Cardiac septum (tissue), 1 donor: ENCODE measurements around the gene CCT7. TPM values are rescaled to one million over a fixed set of nuclear protein-coding genes. Genes with fewer than 3 reads are reported as not detected.
"Not testable (repeated sequence)": the region's sequence is repeated elsewhere in the genome, so short reads cannot be mapped to it uniquely, and the experiment has no call there.

Experiments
- DNase-seq: peaks from one replicate; pipeline ENCODE4 v3.0.0-alpha.2; 2020; ENCODE audit warnings: low spot score
- intact Hi-C: fragments of 100-400 bp; cut with DNase I; formaldehyde crosslinking; loops from one replicate; pipeline ENCODE4 v1.14.0; 2022
- total RNA-seq: library from RNA; stranded (reverse); fragmentation: NEBNext Ultra II Directional; extraction: Animal tissue kit (Norgen Biotek cat#: 25700); gene quantifications from one replicate; pipeline ENCODE4 v1.2.1, GENCODE V29; 2021
- donor health status: DM: no; HTN: no; CAD: no.

The CCT7 gene
- total RNA-seq, 1 donor from 2014 or later, result 186 TPM

DNA sequence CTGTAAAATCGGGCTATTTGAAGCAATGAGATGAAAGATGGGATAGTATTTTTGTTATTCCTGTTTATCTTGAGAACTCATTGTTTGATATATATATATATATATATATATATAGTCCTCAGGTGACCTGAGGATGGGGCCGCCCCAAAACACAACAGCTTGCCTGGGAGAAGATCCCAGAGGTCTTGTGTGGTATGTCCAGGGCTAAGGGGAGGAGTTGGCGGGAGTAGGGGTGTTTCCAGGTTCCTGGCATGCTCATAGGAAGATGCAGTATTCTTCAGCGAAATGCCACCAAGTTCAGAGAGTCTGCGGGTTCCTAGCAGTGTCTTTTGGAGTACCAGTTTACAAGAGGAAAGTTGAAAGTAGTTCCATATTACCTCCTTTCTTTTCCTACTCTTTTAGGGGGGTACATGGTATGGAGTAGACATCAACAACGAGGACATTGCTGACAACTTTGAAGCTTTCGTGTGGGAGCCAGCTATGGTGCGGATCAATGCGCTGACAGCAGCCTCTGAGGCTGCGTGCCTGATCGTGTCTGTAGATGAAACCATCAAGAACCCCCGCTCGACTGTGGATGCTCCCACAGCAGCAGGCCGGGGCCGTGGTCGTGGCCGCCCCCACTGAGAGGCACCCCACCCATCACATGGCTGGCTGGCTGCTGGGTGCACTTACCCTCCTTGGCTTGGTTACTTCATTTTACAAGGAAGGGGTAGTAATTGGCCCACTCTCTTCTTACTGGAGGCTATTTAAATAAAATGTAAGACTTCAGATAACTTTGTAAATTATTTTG, 18.3 kb downstream of the CCT7 start:
- no peak for DNase-seq
- intact Hi-C loops, result no loop called here

DNA sequence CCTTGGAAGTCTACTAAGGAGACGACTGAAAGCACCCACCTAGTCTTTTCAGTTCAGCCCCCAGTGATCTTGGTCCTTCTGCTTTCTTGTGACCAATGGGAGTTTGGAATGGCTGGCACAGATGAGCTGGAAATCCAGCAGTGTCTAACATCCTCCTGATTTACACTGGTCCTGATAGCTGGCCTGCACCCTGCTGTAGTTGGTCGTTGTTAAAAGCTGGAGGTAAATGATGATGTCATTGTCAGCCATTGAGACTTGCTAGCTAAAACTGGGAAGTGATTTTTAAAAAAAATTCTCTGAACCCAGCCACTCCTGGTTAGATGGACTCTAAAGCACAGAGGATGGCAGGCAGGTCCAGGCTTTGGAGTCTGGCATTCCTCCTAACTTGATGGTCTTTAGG, 19.3 kb downstream of the CCT7 start:
- DNase-seq, result peak; percentile 51
- intact Hi-C loops, result no loop called here

- intact Hi-C loops, result no loop called here
- DNase-seq, result no peak
Measured at GRCh38 chr2:73253901-73254300, 19.8 kb downstream of the CCT7 start.

DNA sequence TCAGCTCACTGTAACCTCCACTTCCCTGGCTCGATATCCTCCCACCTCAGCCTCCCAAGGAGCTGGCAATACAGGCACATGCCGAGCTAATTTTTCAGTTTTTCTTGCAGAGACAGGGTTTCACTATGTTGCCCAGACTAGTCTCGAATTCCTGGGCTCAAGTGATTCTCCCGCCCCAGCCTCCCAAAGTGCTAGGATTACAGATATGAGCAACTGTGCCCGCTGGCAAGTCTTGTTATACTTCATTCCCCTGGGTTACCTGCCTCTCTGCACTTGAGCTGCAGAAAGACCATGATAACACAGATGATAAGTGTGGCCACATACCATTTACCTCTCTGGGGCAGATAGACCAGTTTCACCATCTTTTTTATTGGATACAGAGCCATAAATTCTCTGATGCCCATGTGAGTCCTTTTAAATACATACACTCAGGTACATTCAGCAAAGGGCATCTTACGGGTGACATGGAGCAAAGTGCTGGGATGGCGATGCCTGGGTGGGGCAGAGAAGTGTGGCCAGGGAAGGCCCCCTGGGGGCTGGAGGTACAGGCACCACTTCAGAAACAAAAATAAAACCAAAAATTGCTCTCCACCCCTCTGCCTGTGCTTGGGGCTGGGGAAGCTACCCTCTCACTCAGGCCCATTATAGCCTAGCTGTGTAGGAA, 20.4 kb downstream of the CCT7 start:
- intact Hi-C loops, result no loop called here

GRCh38 chr2:73255007-73255644, 21.0 kb downstream of the CCT7 start:
- no peak for DNase-seq
- intact Hi-C loops, result no loop called here

More for the DNA sequence above, 20.4 kb downstream of the CCT7 start:
- DNase-seq, result no peak

GRCh38 chr2:73255907-73256617, 22.0 kb downstream of the CCT7 start:
- intact Hi-C loops, result no loop called here
- DNase-seq, result no peak

GRCh38 chr2:73256618-73256922, 22.5 kb downstream of the CCT7 start:
- DNase-seq, result no peak
- intact Hi-C loops, result no loop called here

DNA sequence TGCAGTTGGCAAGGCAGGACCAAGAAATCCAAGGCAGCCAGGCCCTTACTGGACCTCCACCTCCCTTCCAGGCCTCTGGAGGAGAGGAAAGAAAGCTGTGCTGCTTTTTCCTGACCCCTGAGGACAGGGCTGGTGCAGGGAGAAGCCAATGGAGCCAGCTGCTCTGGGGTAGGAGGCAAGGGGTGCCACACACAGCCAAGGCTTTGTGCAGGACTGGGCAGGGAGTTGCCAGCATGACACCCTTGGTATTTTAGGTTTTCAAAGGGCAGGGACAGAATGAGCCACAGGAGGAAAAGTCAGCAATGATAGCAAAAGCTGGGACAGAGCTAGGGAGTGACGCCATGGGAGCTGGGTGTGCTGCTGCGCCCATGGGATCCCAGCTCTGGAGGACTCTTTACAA, 22.9 kb downstream of the CCT7 start:
- DNase-seq, result no peak
- intact Hi-C loops, result no loop called here

DNA sequence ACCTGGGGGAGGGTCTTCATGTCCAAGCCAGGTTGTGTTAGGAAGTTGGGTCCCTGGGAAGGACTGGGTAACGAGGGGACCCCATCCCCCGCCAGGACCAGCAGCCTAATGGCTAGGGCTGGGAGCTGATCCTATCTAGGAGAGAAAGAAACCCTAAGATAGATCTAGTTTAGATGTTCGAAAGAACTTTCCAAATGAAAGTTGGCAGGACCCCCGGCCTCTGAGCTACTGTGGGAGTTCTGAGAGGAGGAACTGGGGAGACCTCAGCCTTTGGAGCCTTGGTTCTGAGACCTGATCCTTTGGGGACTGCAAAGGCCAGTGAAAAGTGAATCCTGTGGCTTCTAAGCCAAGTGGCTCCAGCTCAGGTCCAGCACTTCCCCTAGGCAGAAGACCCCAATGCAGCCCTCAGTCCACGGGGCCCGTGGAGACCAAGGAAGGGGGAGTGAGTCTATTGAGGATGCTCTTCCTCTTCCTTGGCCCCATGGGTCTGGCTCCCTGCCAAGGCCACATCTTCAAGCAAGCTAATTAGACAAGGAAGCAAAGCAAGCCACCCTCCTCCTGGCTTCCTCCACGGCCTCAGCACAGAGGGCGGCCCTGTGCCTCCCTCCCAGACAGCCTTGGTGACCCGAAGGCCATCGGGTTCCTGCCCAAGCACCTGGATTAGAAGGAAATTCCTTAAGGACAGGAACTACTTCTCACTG, 23.5 kb downstream of the CCT7 start:
- DNase-seq, result no peak

GRCh38 chr2:73258186-73258912, 24.2 kb downstream of the CCT7 start:
- intact Hi-C loops, result no loop called here
- no peak for DNase-seq

More for the DNA sequence above, 23.5 kb downstream of the CCT7 start:
- intact Hi-C loops, result no loop called here

GRCh38 chr2:73258913-73259215, 24.8 kb downstream of the CCT7 start:
- DNase-seq, result no peak
- intact Hi-C loops, result no loop called here

DNA sequence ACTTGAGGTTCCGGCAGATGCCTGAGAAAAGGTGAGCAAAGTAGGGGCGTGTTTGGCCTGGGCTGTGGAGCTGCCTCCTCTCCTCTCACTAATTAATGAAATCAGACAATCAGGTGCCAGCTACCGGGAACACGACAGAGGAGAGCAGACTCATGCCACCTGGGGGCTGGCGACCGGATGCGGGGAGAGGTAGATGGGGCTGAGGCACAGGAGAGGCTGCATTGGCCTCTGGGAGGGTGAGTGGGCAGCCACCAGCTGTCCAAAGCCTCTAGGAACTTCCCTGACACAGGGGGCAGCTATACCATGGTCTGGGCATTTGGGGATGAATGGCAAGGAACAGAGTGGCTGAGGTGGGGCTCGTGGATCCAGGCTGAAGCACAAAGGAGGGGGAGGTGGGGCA, 25.2 kb downstream of the CCT7 start:
- intact Hi-C loops, result no loop called here
- DNase-seq, result no peak

DNA sequence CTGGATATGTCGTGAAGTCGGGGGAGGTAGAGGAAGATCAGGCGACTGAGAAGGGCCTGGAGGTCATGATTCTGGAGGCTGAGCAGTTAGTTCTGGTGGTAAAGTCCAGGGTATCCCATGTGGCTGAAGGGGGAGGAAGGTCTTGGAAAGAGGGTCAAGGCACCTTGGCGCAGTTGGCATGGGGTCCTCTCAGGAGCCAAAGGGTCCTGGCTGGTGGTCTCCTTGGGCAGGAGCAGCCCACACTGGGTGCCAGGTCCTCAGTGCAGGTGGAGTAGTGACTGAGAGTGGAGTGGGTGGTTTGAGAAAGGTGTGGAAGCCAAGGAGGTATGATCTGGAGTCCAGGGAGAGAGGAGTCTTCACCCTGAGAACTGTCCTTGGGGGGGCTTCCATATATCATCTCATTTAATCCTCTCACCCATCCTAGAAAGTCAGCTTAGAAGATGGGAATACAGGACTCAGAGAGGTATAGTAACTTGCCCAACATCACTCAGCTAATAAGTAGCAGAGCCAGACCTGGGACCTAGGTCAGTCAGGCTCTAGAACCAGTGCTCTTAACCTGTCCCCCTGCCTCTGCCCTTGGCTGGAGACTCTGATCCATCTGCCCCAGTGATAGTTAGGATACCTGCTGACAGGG, 25.7 kb downstream of the CCT7 start:
- no peak for DNase-seq
- intact Hi-C loops, result no loop called here

GRCh38 chr2:73260338-73260984, 26.4 kb downstream of the CCT7 start:
- intact Hi-C loops, result no loop called here
- peak; percentile 65 for DNase-seq

DNA sequence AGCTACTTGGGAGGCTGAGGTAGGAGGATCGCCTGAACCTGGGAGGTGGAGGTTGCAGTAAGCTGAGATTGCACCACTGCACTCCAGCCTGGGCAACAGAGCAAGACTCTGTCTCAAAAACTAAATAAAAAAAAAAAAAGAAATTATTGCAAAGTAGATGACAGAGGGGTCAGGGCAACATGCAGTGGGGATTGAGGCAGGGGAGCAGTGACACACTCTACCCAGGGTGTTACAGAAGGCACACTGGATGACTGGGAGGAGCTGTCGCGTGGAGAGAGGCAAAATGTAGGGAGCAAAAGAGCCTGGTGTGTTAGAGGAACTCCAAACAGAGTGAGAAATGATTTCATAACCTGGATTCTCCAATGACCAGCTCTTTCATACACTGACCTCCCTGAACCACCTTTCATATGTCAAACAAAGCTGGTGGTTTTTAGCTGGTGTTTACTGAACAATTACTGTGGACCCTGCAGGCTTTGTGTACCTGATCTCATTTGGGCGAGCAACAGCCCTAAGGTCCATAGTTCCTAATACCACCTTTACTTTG, 28.1 kb downstream of the CCT7 start:
- intact Hi-C loops, result no loop called here
- DNase-seq, result no peak

- intact Hi-C loops, result not testable (repeated sequence)
Measured at GRCh38 chr2:73262691-73263429, 28.8 kb downstream of the CCT7 start.

GRCh38 chr2:73263540-73264331, 29.6 kb downstream of the CCT7 start:
- intact Hi-C loops, result no loop called here
- DNase-seq, result peak; percentile 63

More at GRCh38 chr2:73262691-73263429, 28.8 kb downstream of the CCT7 start:
- DNase-seq, result not testable (repeated sequence)
